ACC112 (cell line): ENCODE measurements around the gene CD101.
A peak's percentile ranks its signal among the peaks of the same experiment; 100 is the strongest.

Source experiments
- H2AFZ ChIP-seq: fragments of 200-600 bp; sonication (generic); one replicate; pipeline ENCODE4 v1.6.0; 2017; ENCODE audit warnings: antibody characterized with exemption, low read length; ENCODE audit not compliant: unreplicated experiment
- H3K27ac ChIP-seq: fragments of 200-600 bp; sonication (generic); 2 replicates; pipeline ENCODE4 v1.5.1; 2014; ENCODE audit warnings: low read depth, mild to moderate bottlenecking, antibody characterized with exemption, low read length, moderate library complexity
- H3K27me3 ChIP-seq: fragments of 200-600 bp; sonication (generic); 2 replicates; pipeline ENCODE4 v1.6.1; 2014; ENCODE audit warnings: mild to moderate bottlenecking, antibody characterized with exemption, low read length, moderate library complexity, mixed read lengths; ENCODE audit not compliant: insufficient read depth
- H3K36me3 ChIP-seq: fragments of 200-600 bp; sonication (generic); 2 replicates; pipeline ENCODE4 v1.6.1; 2016; ENCODE audit warnings: mild to moderate bottlenecking, antibody characterized with exemption, low read length, moderate library complexity, mixed read lengths; ENCODE audit not compliant: insufficient read depth
- H3K4me1 ChIP-seq: fragments of 200-600 bp; sonication (generic); one replicate; pipeline ENCODE4 v1.6.1; 2016; ENCODE audit warnings: low read length, mixed read lengths; ENCODE audit not compliant: insufficient read depth, unreplicated experiment, control insufficient read depth
- H3K4me3 ChIP-seq: fragments of 200-600 bp; sonication (generic); 2 replicates; pipeline ENCODE4 v1.5.1; 2014; ENCODE audit warnings: mild to moderate bottlenecking, low read depth, low read length
- H3K79me2 ChIP-seq: fragments of 200-600 bp; sonication (generic); one replicate; pipeline ENCODE4 v1.6.0; 2016; ENCODE audit warnings: low read length; ENCODE audit not compliant: control insufficient read depth, unreplicated experiment, insufficient read depth

CD101 gene

GRCh38 chr1:116987256-116987555 is 14.4 kb upstream of the CD101 start:
- Histone ChIP-seq H3K36me3 (no peaks in the 10 kb centered on the region), H3K27ac (no peak overlapping the region), H3K4me3 (no peak overlapping the region), H3K4me1 (peaks cover 50% of the 10 kb centered on the region), H3K27me3 (no peaks in the 10 kb centered on the region), H2AFZ (no peak overlapping the region), H3K79me2 (no peaks in the 10 kb centered on the region)

- H3K27me3 ChIP-seq: no peaks in the 10 kb centered on the region
- H3K36me3 ChIP-seq: no peaks in the 10 kb centered on the region
- H3K79me2 ChIP-seq: no peaks in the 10 kb centered on the region
- H2AFZ ChIP-seq: no peak overlapping the region
- H3K27ac ChIP-seq: peak overlapping the region; percentile 99
- H3K4me1 ChIP-seq: peaks cover 54% of the 10 kb centered on the region
- H3K4me3 ChIP-seq: no peak overlapping the region
Observed at GRCh38 chr1:116988248-116988647, 13.3 kb upstream of the CD101 start.

- Histone ChIP-seq H3K4me3 (no peak overlapping the region), H3K27ac (peak overlapping the region; percentile 99), H2AFZ (no peak overlapping the region), H3K27me3 (no peaks in the 10 kb centered on the region), H3K79me2 (no peaks in the 10 kb centered on the region), H3K4me1 (peaks cover 49% of the 10 kb centered on the region), H3K36me3 (no peaks in the 10 kb centered on the region)
Observed at GRCh38 chr1:116988908-116989307, 12.7 kb upstream of the CD101 start.

GRCh38 chr1:116989835-116990234 is 11.7 kb upstream of the CD101 start:
- peak overlapping the region; percentile 99 for H3K27ac ChIP-seq
- no peaks in the 10 kb centered on the region for H3K79me2 ChIP-seq
- H3K36me3 ChIP-seq: no peaks in the 10 kb centered on the region
- peak overlapping the region; percentile 25; the same call in 1 of the 2 replicates for H3K4me3 ChIP-seq
- no peak overlapping the region for H2AFZ ChIP-seq
- H3K4me1 ChIP-seq: peaks cover 49% of the 10 kb centered on the region
- H3K27me3 ChIP-seq: no peaks in the 10 kb centered on the region

- H3K4me3 ChIP-seq: peak overlapping the region; percentile 25; the same call in 1 of the 2 replicates
- H3K79me2 ChIP-seq: no peaks in the 10 kb centered on the region
- H3K27me3 ChIP-seq: no peaks in the 10 kb centered on the region
- no peak overlapping the region for H2AFZ ChIP-seq
- peak overlapping the region; percentile 99 for H3K27ac ChIP-seq
- H3K36me3 ChIP-seq: no peaks in the 10 kb centered on the region
- H3K4me1 ChIP-seq: peaks cover 49% of the 10 kb centered on the region
Observed at GRCh38 chr1:116990612-116991151, 10.9 kb upstream of the CD101 start.

GRCh38 chr1:116991171-116991845 is 10.3 kb upstream of the CD101 start:
- Histone ChIP-seq H3K4me1 (peaks cover 49% of the 10 kb centered on the region), H2AFZ (no peak overlapping the region), H3K27ac (peak overlapping the region; percentile 99), H3K36me3 (no peaks in the 10 kb centered on the region), H3K27me3 (no peaks in the 10 kb centered on the region), H3K79me2 (no peaks in the 10 kb centered on the region), H3K4me3 (peak overlapping the region; percentile 41; the same call in 1 of the 2 replicates)

GRCh38 chr1:116991918-116992317 is 9.6 kb upstream of the CD101 start:
- Histone ChIP-seq H3K27me3 (no peaks in the 10 kb centered on the region), H3K4me3 (no peak overlapping the region; the same call in 1 of the 2 replicates), H3K4me1 (peaks cover 55% of the 10 kb centered on the region), H3K27ac (peak overlapping the region; percentile 99), H3K36me3 (no peaks in the 10 kb centered on the region), H3K79me2 (no peaks in the 10 kb centered on the region), H2AFZ (no peak overlapping the region)

GRCh38 chr1:116993286-116993685 is 8.3 kb upstream of the CD101 start:
- H3K79me2 ChIP-seq: no peaks in the 10 kb centered on the region
- no peaks in the 10 kb centered on the region for H3K27me3 ChIP-seq
- no peaks in the 10 kb centered on the region for H3K36me3 ChIP-seq
- H3K27ac ChIP-seq: no peak overlapping the region
- no peak overlapping the region for H2AFZ ChIP-seq
- H3K4me3 ChIP-seq: no peak overlapping the region
- H3K4me1 ChIP-seq: peaks cover 61% of the 10 kb centered on the region

- H3K4me3 ChIP-seq: no peak overlapping the region
- H3K27me3 ChIP-seq: no peaks in the 10 kb centered on the region
- H3K36me3 ChIP-seq: no peaks in the 10 kb centered on the region
- H3K4me1 ChIP-seq: peaks cover 50% of the 10 kb centered on the region
- no peaks in the 10 kb centered on the region for H3K79me2 ChIP-seq
- no peak overlapping the region for H2AFZ ChIP-seq
- H3K27ac ChIP-seq: no peak overlapping the region
Observed at GRCh38 chr1:116994411-116994810, 7.1 kb upstream of the CD101 start.

GRCh38 chr1:116997066-116997465 is 4.5 kb upstream of the CD101 start:
- peak overlapping the region; percentile 87 for H3K27ac ChIP-seq
- H3K36me3 ChIP-seq: no peaks in the 10 kb centered on the region
- peaks cover 26% of the 10 kb centered on the region for H3K4me1 ChIP-seq
- H3K79me2 ChIP-seq: no peaks in the 10 kb centered on the region
- H3K27me3 ChIP-seq: no peaks in the 10 kb centered on the region
- H2AFZ ChIP-seq: no peak overlapping the region
- no peak overlapping the region for H3K4me3 ChIP-seq

GRCh38 chr1:116997636-116998035 is 3.9 kb upstream of the CD101 start:
- Histone ChIP-seq H3K4me3 (no peak overlapping the region), H2AFZ (no peak overlapping the region), H3K79me2 (no peaks in the 10 kb centered on the region), H3K27ac (peak overlapping the region; percentile 87), H3K4me1 (peaks cover 21% of the 10 kb centered on the region), H3K27me3 (no peaks in the 10 kb centered on the region), H3K36me3 (no peaks in the 10 kb centered on the region)
